Measurements from ENCODE around the gene ALPI. TPM values are rescaled to one million over a fixed set of nuclear protein-coding genes. Genes with fewer than 3 reads are reported as not detected.

Gene ALPI
- total RNA-seq, 1 donor from 2014 or later = not detected

DNA sequence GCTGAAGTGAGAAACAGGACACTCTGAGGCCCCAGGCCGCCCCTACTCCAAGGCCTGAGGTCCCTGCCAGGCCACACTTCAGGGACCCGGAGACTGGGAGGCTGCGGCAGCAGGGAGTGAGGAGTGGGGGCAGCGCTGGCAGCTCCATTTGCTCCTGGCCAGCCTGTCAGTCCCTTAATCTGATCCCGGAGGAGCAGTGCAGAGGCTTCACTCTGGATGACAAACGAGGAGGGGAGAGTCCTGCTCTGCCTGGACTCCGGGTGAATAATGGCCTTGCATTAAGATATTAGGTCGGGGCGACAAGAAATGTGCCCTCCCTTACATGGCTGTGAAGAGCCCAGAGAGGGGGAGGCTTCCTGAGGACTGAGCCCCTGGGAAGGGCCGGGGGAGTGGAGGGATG, 49.9 kb downstream of the ALPI start:
- DNase-seq = no peak
- Mint-ChIP-seq H3K9me3 (no peaks in the 10 kb centered on the region), H3K36me3 (ENCODE audit: low read depth) (no peaks in the 10 kb centered on the region), H3K27ac (no peak overlapping the region), H3K4me3 (no peak overlapping the region), H3K4me1 (peaks cover 9% of the 10 kb centered on the region), H3K27me3 (peaks cover 36% of the 10 kb centered on the region)
- intact Hi-C loops (cut with micrococcal nuclease) = no loop called here

DNA sequence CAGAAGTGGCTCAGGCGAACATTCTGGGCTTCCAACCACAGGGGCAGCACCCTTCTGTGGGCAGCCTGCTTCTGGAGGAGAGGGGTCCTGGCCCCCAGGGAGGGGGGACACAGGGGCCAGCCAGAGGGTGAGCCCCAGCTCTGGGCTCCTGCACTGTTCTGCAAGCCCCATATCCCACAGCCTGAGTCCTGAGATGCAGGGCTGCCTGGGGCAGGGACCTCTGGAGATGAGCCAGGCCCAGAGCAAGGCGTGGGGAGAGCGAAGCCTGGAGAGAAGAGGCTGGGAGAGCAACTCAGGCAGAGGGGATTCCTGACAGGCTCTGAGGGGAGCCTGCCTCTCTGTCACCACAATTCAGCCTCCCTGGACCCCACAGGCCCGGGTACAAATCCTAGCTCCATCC, 50.8 kb downstream of the ALPI start:
- peaks cover 9% of the 10 kb centered on the region for H3K4me1 Mint-ChIP-seq
- H3K4me3 Mint-ChIP-seq = no peak overlapping the region
- H3K27me3 Mint-ChIP-seq = peaks cover 35% of the 10 kb centered on the region
- no peak overlapping the region for H3K27ac Mint-ChIP-seq
- no peak for DNase-seq
- intact Hi-C loops (cut with micrococcal nuclease) = no loop called here
- no peaks in the 10 kb centered on the region for H3K36me3 Mint-ChIP-seq (ENCODE audit: low read depth)
- H3K9me3 Mint-ChIP-seq = no peaks in the 10 kb centered on the region

DNA sequence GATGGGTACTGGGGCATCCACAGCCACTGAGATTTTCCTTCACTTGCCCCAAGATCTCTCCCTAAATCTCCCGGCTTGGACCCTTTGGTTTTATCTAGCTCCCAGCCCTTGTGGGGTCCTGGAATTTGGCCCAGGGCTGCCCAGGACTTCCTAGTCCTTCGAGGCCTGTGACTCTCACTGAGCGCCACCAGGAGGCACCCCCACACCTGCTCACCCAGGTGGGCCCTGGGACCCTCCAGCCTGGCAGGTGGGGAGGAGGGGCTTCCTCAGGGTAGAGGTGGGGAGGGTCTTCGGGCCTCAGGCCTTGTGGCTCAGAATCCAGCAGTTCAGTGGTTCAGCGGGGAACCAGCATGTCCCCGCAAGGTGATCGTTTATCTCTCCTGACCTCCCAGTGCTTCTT, 52.3 kb downstream of the ALPI start:
- no peak for DNase-seq
- Mint-ChIP-seq H3K4me3 (no peak overlapping the region), H3K4me1 (peaks cover 5% of the 10 kb centered on the region), H3K27me3 (peaks cover 29% of the 10 kb centered on the region), H3K9me3 (no peaks in the 10 kb centered on the region), H3K27ac (no peak overlapping the region), H3K36me3 (ENCODE audit: low read depth) (no peaks in the 10 kb centered on the region)
- intact Hi-C loops (cut with micrococcal nuclease) = no loop called here

Other genes starting within 250 kb of the ALPI start
- gene ALPP, start 77.4 kb upstream of the ALPI start, total RNA-seq = not detected in 2 replicates
- gene ALPG, start 49.3 kb upstream of the ALPI start, total RNA-seq = not detected in 2 replicates
- gene ECEL1, start 31.7 kb downstream of the ALPI start, total RNA-seq = 0.19 TPM in 1 of 2 replicates, not detected in the other
- gene PRSS56, start 64.2 kb downstream of the ALPI start, total RNA-seq = not detected in 2 replicates
- gene CHRND, start 70.0 kb downstream of the ALPI start, total RNA-seq = not detected in 2 replicates
- not detected in 2 replicates for gene CHRNG, start 83.5 kb downstream of the ALPI start, total RNA-seq
- 8.5 and 9.4 TPM in 2 replicates for gene TIGD1, start 94.4 kb downstream of the ALPI start, total RNA-seq
- gene EIF4E2, start 94.5 kb downstream of the ALPI start, total RNA-seq = 89.9 and 93.2 TPM in 2 replicates
- gene EFHD1, start 177.5 kb downstream of the ALPI start, total RNA-seq = 0.31 and 0.49 TPM in 2 replicates
- 71.9 and 72.0 TPM in 2 replicates for gene GIGYF2, start 241.2 kb downstream of the ALPI start, total RNA-seq